Spleen (tissue), 11 donors: ENCODE measurements around the gene IGFBP7. TPM values are rescaled to one million over a fixed set of nuclear protein-coding genes. Genes with fewer than 3 reads are reported as not detected.

Source experiments
- DNase-seq: peaks from one replicate; pipeline ENCODE4 v3.0.0-alpha.2; 2020
- H3K27ac ChIP-seq, 8 donors: fragments of 200-600 bp; sonication (generic) in 7 of 8; 1 replicate in 4 of 8; 2 replicates in 4 of 8; pipeline versions ENCODE4 v1.5.0 to v1.8.0; 2016 to 2021; ENCODE audit warnings: inconsistent platforms in 4 of 8, mild to moderate bottlenecking in 4 of 8, moderate library complexity in 1 of 8
- H3K27me3 ChIP-seq, 7 donors: fragments of 200-600 bp; sonication (generic) in 6 of 7; replicated peaks in 1 of 7; 1 replicate in 4 of 7; 2 replicates in 3 of 7; pipeline versions ENCODE4 v1.5.0 to v1.8.0; 2016 to 2021; ENCODE audit warnings: inconsistent platforms in 3 of 7, mild to moderate bottlenecking in 1 of 7
- H3K36me3 ChIP-seq, 6 donors: fragments of 200-600 bp; sonication (generic) in 5 of 6; 1 replicate in 4 of 6; 2 replicates in 2 of 6; pipeline versions ENCODE4 v1.5.0 to v1.8.0; 2016 to 2021; ENCODE audit warnings: inconsistent platforms in 2 of 6
- H3K4me1 ChIP-seq, 6 donors: fragments of 200-600 bp; sonication (generic) in 5 of 6; 1 replicate in 3 of 6; 2 replicates in 3 of 6; pipeline versions ENCODE4 v1.5.0 to v1.8.0; 2016 to 2021; ENCODE audit warnings: inconsistent platforms in 3 of 6
- H3K4me3 ChIP-seq, 8 donors: fragments of 200-600 bp; sonication (generic) in 7 of 8; 1 replicate in 4 of 8; 2 replicates in 4 of 8; pipeline versions ENCODE4 v1.5.0 to v1.8.0; 2016 to 2021; ENCODE audit warnings: inconsistent platforms in 4 of 8, mild to moderate bottlenecking in 4 of 8, moderate library complexity in 2 of 8
- H3K9me3 ChIP-seq, 8 donors: fragments of 200-600 bp; sonication (generic) in 7 of 8; 1 replicate in 4 of 8; 2 replicates in 4 of 8; pipeline versions ENCODE4 v1.5.0 to v1.8.0; 2016 to 2021; ENCODE audit warnings: inconsistent platforms in 4 of 8
- POLR2A ChIP-seq, 3 donors: fragments of 450-650 bp; IDR thresholded peaks; one replicate each; pipeline ENCODE4 v1.5.1; 2017; ENCODE audit warnings: antibody characterized with exemption in 3 of 3, mild to moderate bottlenecking in 1 of 3
- POLR2AphosphoS5 ChIP-seq, 3 donors: sonication (generic); formaldehyde crosslinking; IDR thresholded peaks; one replicate each; pipeline ENCODE4 v1.5.1; 2017; ENCODE audit warnings: antibody characterized with exemption in 3 of 3
- WGBS, 5 donors: extraction: QIAGEN DNeasy Blood & Tissue Kit in 3 of 5; methylation state at CpG; one replicate each; pipeline versions ENCODE4 v1.1.5 to v1.1.7; 2013 to 2018; 5-methylcytosine and 5-hydroxymethylcytosine counted together
- intact Hi-C: fragments of 100-400 bp; cut with DNase I; formaldehyde crosslinking; loops from one replicate; pipeline ENCODE4 v1.15.0; 2023; ENCODE audit warnings: low total_unique reads
- polyA plus RNA-seq, 3 donors: library from polyadenylated mRNA; stranded (reverse); fragments of 200-250 nt; gene quantifications; one replicate each; pipeline ENCODE4 v1.2.1, GENCODE V29; 2013
- total RNA-seq, 7 donors: library from RNA; depleted of rRNA in 3 of 7; stranded (reverse); fragments of >200 nt in 3 of 7; fragmentation: NEBNext Ultra II Directional in 4 of 7; extraction: Animal tissue kit (Norgen Biotek cat#: 25700) in 4 of 7; gene quantifications; one replicate each; pipeline versions ENCODE4 v1.1.0 to v1.2.1, GENCODE V29; 2016 to 2021
- TF ChIP-seq, protein P1 (sequence below), 11 experiments: fragments of 200-600 bp in 7 of 11; fragments of 450-650 bp in 4 of 11; sonication (generic) in 4 of 11; IDR thresholded peaks in 8 of 11; conservative IDR thresholded peaks in 3 of 11; 1 replicate in 7 of 11; 2 replicates in 4 of 11; pipeline versions ENCODE4 v1.4.0 to v1.8.0; 2016 to 2021; ENCODE audit warnings: antibody characterized with exemption in 11 of 11, inconsistent platforms in 4 of 11, mild to moderate bottlenecking in 1 of 11
- donor health status: healthy with polysubstance abuse.
- donor health status: DM: no; HTN: no; CAD: no; lungs with moderate emphysema.
- donor health status: DM: no; HTN: no; CAD: no.
- donor health status: Bipolar disorder and iron deficiency.
- donor health status: healthy.
- donor health status: DM: no; HTN: no; CAD: no.
- donor health status: DM: yes; HTN: yes; CAD: no.

Gene IGFBP7
- total and polyA plus RNA-seq, 10 donors = 127 to 947 (median 578) TPM

DNA sequence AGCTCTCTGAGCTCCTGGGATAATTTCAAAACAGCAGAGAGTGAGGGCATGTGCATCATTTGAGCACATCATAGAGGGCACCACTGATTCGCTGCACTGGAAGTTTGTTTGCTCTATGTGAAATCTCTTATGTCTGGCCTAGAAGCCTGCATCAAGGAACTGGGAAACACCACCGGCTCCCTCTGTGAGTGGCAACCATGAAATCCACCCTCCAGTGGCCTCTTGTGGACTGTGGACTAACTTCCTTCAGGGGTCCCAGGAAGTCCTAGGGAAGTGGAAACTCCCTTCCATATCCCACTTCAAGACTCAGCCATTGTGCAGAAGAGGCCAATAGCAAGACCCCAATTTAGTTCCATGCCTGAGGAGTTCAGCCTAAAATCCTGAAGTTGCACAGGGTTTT, 48.0 kb upstream of the IGFBP7 start:
- TF ChIP-seq, protein P1, sequence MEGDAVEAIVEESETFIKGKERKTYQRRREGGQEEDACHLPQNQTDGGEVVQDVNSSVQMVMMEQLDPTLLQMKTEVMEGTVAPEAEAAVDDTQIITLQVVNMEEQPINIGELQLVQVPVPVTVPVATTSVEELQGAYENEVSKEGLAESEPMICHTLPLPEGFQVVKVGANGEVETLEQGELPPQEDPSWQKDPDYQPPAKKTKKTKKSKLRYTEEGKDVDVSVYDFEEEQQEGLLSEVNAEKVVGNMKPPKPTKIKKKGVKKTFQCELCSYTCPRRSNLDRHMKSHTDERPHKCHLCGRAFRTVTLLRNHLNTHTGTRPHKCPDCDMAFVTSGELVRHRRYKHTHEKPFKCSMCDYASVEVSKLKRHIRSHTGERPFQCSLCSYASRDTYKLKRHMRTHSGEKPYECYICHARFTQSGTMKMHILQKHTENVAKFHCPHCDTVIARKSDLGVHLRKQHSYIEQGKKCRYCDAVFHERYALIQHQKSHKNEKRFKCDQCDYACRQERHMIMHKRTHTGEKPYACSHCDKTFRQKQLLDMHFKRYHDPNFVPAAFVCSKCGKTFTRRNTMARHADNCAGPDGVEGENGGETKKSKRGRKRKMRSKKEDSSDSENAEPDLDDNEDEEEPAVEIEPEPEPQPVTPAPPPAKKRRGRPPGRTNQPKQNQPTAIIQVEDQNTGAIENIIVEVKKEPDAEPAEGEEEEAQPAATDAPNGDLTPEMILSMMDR (IDR thresholded peaks at IDR 0.05 in 8 of 11, conservative IDR thresholded peaks at IDR 0.05 in 3 of 11) = no peak
- no peak for TF ChIP-seq POLR2A (IDR thresholded peaks at IDR 0.05)
- no peak for TF ChIP-seq POLR2AphosphoS5 (IDR thresholded peaks at IDR 0.05)
- H3K27me3 ChIP-seq = peaks cover 0 to 5% (median 0%) of the 10 kb centered on the region in 7 donors
- DNase-seq = no peak
- 68 to 90% (median 80%) methylated on average over 2 of the region's 2 CpGs for WGBS, 5 donors
- H3K4me1 ChIP-seq = peaks cover 0 to 15% (median 3%) of the 10 kb centered on the region in 6 donors
- peaks cover 0 to 5% (median 0%) of the 10 kb centered on the region in 8 donors for H3K9me3 ChIP-seq
- no peak overlapping the region for H3K4me3 ChIP-seq
- no peak overlapping the region for H3K27ac ChIP-seq
- H3K36me3 ChIP-seq = no peaks in the 10 kb centered on the region
- intact Hi-C loops = no loop called here

GRCh38 chr4:57157596-57158137, 47.5 kb upstream of the IGFBP7 start:
- TF ChIP-seq POLR2AphosphoS5 (IDR thresholded peaks at IDR 0.05) = no peak
- TF ChIP-seq, protein P1 (IDR thresholded peaks at IDR 0.05 in 8 of 11, conservative IDR thresholded peaks at IDR 0.05 in 3 of 11) = no peak
- no peak for TF ChIP-seq POLR2A (IDR thresholded peaks at IDR 0.05)
- WGBS, 5 donors = 74 to 93% (median 92%) methylated on average over 8 of the region's 8 CpGs
- intact Hi-C loops = no loop called here

GRCh38 chr4:57156242-57156990, 46.2 kb upstream of the IGFBP7 start:
- H3K27me3 ChIP-seq = peaks cover 0 to 5% (median 0%) of the 10 kb centered on the region in 7 donors
- H3K36me3 ChIP-seq = no peaks in the 10 kb centered on the region
- H3K4me3 ChIP-seq = no peak overlapping the region
- peaks cover 0 to 12% (median 2%) of the 10 kb centered on the region in 6 donors for H3K4me1 ChIP-seq
- TF ChIP-seq POLR2AphosphoS5 (IDR thresholded peaks at IDR 0.05) = no peak
- intact Hi-C loops = no loop called here
- no peak overlapping the region for H3K27ac ChIP-seq
- WGBS, 5 donors = 77 to 90% (median 83%) methylated on average over 7 of the region's 7 CpGs
- no peaks in the 10 kb centered on the region for H3K9me3 ChIP-seq
- no peak for DNase-seq

More at GRCh38 chr4:57157596-57158137, 47.5 kb upstream of the IGFBP7 start:
- Histone ChIP-seq H3K4me3 (no peak overlapping the region), H3K9me3 (peaks cover 0 to 2% (median 0%) of the 10 kb centered on the region in 8 donors), H3K27ac (no peak overlapping the region), H3K36me3 (no peaks in the 10 kb centered on the region), H3K27me3 (peaks cover 0 to 5% (median 0%) of the 10 kb centered on the region in 7 donors), H3K4me1 (peaks cover 0 to 12% (median 2%) of the 10 kb centered on the region in 6 donors)
- DNase-seq = no peak

DNA sequence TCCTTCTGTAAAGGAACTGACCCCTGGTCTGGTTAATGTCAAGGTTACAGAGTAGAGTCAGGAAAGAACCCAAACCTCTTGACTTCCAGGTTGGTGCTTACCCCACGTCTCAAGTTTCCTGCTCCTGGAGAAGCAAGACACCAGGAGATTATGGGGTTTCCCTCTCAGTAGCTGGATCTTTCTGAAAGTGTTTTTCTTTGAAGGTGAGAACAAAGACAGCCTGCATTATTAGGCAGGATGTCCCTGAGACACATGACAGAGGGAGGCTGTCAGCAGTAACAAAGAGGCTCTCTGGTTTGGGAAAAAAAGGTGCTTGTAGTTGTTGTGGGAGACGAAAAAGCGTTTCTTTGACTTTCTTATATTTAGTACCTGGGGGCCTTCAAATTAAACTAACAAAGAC, 44.7 kb upstream of the IGFBP7 start:
- H3K9me3 ChIP-seq = no peaks in the 10 kb centered on the region
- no peak for DNase-seq
- H3K27me3 ChIP-seq = peaks cover 0 to 5% (median 0%) of the 10 kb centered on the region in 7 donors
- H3K4me1 ChIP-seq = peaks cover 0 to 12% (median 2%) of the 10 kb centered on the region in 6 donors
- whole genome bisulfite sequencing, 5 donors = 68 to 84% (median 84%) methylated on average over 3 of the region's 3 CpGs
- intact Hi-C loops = no loop called here
- TF ChIP-seq POLR2AphosphoS5 (IDR thresholded peaks at IDR 0.05) (no peak), POLR2A (IDR thresholded peaks at IDR 0.05) (no peak)
- TF ChIP-seq, protein P1 (IDR thresholded peaks at IDR 0.05 in 8 of 11, conservative IDR thresholded peaks at IDR 0.05 in 3 of 11) = no peak
- no peak overlapping the region for H3K27ac ChIP-seq
- no peak overlapping the region for H3K4me3 ChIP-seq
- no peaks in the 10 kb centered on the region for H3K36me3 ChIP-seq
